ENCODE measurements around the gene DECR2.
A peak's percentile ranks its signal among the peaks of the same experiment; 100 is the strongest.

Gene DECR2

DNA sequence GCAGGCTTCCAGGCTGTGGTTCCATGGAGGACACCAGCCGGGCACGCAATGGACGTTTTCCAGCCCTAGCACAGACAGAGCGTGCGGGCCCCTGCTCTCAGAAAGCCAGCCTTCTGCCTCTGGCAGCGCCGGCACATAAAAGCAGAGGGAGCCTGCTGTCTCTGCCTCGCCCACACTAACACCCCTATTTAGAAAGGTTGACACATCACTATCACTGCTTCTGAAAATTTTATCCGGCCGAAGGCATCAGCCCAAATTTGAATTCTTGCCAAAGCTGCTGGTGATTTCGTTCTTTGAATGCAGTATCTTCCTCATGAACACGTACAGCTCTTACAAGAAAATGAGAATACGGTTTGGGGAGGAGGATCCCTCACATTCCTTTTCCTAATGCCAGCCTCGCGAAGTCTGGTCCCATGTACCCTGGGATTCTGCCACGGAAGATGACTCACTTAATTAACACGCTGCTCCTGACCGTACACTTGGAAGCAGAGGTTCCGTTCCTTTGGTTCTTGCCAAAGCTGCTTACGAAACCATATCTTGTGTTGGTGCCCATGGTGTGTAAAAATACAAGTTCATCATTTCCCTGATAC is 22.4 kb downstream of the DECR2 start:
- no peak for DNase-seq (ENCODE audit: low spot score)
- no peak for TF ChIP-seq CTCF (IDR thresholded peaks at IDR 0.05; ENCODE audit: borderline replicate concordance, control extremely low read depth, extremely low read depth, insufficient read depth, missing control alignments)
- in situ Hi-C loops (cut with MboI; ENCODE audit: low sequenced_read_pairs, unreplicated experiment): no loop called here

- no peak for TF ChIP-seq CTCF (IDR thresholded peaks at IDR 0.05; ENCODE audit: borderline replicate concordance, control extremely low read depth, extremely low read depth, insufficient read depth, missing control alignments)
- DNase-seq (ENCODE audit: low spot score): no peak
- in situ Hi-C loops (cut with MboI; ENCODE audit: low sequenced_read_pairs, unreplicated experiment): no loop called here
Measured at GRCh38 chr16:424623-425081, 23.0 kb downstream of the DECR2 start.

- DNase-seq (ENCODE audit: low spot score): peak; percentile 97
- in situ Hi-C loops (cut with MboI; ENCODE audit: low sequenced_read_pairs, unreplicated experiment): no loop called here
- TF ChIP-seq CTCF (IDR thresholded peaks at IDR 0.05; ENCODE audit: borderline replicate concordance, control extremely low read depth, extremely low read depth, insufficient read depth, missing control alignments): peak; percentile 31
Measured at GRCh38 chr16:425082-425718, 23.5 kb downstream of the DECR2 start, which contains the start of gene RAB11FIP3. Gene RAB11FIP3, plus strand, starts transcription at chr16:425649. Its CDS starts 358 bp downstream, at chr16:426007.

DNA sequence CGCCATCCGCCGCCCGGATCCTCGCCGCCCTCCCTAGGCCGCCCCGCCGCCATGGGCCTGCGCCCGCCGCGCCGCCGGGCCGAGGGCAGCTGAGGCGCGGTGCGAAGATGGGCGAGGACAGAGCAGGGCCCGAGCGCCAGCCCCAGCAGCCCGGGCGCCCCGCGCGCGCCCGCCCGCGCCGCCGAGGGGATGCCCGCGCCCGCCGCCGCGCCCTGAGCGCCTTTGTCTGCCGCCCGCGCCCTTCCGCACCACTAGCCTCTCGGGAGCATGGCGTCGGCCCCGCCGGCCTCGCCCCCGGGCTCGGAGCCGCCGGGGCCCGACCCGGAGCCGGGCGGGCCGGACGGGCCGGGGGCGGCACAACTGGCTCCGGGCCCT is 24.0 kb downstream of the DECR2 start:
- in situ Hi-C loops (cut with MboI; ENCODE audit: low sequenced_read_pairs, unreplicated experiment): no loop called here
- no peak for DNase-seq (ENCODE audit: low spot score)
- no peak for TF ChIP-seq CTCF (IDR thresholded peaks at IDR 0.05; ENCODE audit: borderline replicate concordance, control extremely low read depth, extremely low read depth, insufficient read depth, missing control alignments)

GRCh38 chr16:426115-426905 is 24.6 kb downstream of the DECR2 start:
- no peak for DNase-seq (ENCODE audit: low spot score)

More at GRCh38 chr16:426115-426905, 24.6 kb downstream of the DECR2 start:
- in situ Hi-C loops (cut with MboI; ENCODE audit: low sequenced_read_pairs, unreplicated experiment): no loop called here
- no peak for TF ChIP-seq CTCF (IDR thresholded peaks at IDR 0.05; ENCODE audit: borderline replicate concordance, control extremely low read depth, extremely low read depth, insufficient read depth, missing control alignments)
